AG20443 (cell line): Measurements from ENCODE around the gene USP5.

ENCODE experiments used
- DNase-seq: peaks from one replicate; pipeline ENCODE4 v3.0.0; 2012; ENCODE audit warnings: low spot score, mixed read lengths

The USP5 gene

DNA sequence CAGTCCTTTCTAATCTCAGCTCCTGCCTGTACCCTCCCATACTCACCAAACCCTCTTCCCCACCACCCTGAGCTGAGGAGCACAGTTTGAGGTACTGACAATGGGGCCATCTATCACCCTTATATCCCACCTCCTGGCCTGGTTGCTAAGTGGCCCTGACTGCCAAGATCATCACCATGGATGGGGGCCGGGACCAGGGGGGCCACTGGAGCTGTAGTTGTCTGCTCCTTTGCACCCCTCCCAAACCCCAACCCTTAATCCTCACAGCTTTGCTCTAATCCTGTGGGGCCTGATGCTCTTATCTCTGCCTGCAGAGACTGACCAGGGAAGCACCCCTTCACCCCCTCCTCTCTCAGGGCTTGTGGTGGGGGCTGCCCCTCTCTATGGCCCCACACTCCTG, 11.6 kb upstream of the USP5 start:
- DNase-seq = no peak

DNA sequence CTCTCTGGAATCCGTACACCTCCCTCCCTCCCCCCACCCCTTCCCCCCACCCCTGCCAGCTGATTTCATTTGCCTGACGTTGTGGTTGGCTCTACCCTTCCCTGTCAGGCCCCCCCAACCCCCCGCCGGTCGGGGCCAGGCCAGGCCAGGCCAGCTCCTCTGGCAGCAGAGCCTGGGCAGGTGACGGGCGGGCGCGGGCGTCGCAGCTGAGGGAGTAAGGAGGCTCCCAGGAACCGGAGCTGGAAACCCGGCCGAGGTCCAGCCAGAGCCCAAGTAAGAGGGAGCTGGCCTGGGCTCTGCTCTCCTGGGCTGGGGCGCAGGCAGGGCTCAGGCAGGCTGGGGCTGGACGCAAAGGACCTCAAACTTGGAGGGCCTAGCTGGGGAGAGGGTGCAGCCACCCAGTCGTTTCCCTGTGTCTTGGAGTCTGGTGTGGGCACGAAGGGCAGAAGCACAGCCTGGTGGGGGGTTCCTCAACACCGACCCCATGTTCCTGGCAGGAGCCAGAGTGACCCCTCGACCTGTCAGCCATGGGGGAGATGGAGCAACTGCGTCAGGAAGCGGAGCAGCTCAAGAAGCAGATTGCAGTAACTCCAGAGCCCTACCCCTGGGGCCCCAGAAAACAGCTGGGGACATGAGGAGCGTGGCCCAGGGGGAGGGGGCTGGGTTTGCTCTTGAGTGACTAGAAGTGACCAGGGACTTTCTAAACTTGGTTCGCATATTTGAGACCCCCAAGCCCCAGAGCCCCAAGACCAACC, 11.0 kb upstream of the USP5 start, which contains the start of gene GNB3:
Gene GNB3 (plus strand): TSS at position 165 of the 755 bp plus-strand sequence. CDS start 363 bp downstream, at position 528.
- DNase-seq = no peak

DNA sequence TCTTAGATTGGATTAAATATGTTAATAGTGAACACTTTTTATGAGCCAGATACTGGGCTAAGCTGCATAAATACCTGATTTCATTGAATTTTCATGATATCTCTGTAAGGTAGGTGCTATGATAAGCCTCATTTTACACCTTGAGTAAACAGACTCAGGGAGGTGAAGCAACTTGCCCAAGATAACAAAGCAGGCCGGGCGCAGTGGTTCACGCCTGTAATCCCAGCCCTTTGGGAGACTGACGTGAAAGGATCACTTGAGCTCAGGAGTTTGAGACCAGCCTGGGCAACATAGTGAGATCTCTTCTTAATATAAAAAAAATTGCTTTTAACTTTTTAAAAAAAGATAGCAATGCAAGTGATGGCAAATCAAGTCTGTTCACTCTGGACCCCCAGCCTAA, 9.9 kb upstream of the USP5 start:
- DNase-seq = no peak

DNA sequence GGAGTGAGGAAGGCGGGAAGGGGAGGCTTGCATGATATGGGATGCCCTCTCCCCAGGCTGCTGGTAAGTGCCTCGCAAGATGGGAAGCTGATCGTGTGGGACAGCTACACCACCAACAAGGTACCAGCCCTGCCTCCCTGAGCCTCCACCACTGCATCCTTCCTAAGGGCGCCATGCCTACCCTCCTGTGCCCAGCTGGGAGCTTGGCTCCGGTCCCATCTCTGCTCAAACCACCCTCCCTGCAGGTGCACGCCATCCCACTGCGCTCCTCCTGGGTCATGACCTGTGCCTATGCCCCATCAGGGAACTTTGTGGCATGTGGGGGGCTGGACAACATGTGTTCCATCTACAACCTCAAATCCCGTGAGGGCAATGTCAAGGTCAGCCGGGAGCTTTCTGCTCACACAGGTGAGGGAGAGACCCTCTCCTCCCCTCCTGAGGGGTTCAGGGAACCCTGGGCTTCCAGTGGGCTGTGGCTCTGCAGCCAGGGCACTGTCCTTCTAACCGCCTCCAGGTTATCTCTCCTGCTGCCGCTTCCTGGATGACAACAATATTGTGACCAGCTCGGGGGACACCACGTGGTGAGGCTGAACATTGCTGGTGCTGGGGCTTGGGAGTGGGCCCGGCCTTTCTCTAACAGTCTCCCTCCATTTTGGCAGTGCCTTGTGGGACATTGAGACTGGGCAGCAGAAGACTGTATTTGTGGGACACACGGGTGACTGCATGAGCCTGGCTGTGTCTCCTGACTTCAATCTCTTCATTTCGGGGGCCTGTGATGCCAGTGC, 8.6 kb upstream of the USP5 start:
- DNase-seq = no peak

DNA sequence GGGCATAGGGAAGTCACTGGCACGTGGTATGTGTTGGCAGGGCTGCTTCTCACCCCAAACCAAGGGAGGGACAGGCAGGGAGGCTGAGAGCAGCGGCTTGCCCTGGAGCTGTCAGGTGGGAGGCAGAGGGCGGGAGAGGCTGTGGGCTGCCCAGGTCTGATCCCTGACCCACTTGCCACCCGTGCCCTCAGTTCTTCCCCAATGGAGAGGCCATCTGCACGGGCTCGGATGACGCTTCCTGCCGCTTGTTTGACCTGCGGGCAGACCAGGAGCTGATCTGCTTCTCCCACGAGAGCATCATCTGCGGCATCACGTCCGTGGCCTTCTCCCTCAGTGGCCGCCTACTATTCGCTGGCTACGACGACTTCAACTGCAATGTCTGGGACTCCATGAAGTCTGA, 6.6 kb upstream of the USP5 start:
- DNase-seq = no peak

DNA sequence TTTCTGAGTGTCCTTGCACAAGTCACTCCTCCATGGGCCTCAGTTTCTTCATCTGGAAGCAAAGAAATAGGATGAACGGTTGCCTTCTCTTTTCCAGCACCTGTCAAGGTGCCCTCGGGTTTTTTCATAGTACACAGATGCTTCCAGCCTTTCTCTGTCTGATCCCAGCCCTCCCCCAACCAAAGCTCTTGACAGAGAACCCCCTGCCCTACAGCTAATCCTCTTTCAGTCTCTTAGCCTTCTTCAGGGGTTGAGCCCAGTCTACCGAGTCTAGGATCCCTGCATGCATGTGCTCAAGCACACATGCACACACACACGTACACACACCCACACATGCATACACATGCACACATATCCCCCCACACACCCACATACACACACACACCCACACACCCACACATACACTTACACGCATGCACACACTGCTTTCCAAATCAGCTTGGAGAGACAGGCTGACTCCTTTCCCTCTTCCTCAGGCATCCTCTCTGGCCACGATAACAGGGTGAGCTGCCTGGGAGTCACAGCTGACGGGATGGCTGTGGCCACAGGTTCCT, 5.6 kb upstream of the USP5 start:
- no peak for DNase-seq

DNA sequence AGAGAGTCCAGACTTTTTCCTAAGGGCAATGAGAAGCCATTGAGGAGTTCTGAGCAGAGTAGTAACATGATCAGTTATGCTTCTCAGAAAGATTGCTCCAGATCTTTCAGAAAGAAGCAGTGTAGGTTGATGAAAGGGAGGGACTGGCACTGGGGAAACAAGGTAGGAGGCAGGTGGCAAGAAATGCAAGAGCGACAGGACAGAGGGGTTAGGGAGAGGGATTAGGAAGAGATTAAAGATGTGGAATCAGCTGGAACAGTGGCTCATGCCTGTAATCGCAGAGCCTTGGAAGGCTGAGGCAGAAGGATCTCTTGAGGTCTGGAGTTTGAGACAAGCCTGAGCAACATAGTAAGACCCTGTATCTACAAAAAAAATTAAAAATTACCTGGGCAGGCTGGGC, 4.3 kb upstream of the USP5 start:
- no peak for DNase-seq

DNA sequence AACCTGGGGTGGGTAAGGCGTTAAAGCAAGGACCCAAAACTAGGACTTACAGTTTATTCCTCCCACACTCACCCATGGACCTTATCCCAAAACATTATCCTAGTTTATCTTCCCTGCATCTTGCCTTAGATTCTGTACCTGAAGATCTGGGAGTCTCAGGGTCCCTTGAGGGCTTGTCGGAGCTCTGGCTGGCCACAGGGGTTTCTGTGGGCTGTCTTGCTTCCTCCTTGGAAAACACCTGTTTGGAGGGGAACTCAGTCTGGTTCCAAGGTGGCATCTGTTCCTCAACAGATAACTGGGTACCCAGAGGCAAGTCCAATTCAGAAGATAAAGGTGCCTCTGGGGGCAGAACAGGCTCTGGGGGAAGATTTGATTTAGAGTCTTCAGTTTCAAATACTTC, 2.5 kb upstream of the USP5 start:
- DNase-seq = no peak

DNA sequence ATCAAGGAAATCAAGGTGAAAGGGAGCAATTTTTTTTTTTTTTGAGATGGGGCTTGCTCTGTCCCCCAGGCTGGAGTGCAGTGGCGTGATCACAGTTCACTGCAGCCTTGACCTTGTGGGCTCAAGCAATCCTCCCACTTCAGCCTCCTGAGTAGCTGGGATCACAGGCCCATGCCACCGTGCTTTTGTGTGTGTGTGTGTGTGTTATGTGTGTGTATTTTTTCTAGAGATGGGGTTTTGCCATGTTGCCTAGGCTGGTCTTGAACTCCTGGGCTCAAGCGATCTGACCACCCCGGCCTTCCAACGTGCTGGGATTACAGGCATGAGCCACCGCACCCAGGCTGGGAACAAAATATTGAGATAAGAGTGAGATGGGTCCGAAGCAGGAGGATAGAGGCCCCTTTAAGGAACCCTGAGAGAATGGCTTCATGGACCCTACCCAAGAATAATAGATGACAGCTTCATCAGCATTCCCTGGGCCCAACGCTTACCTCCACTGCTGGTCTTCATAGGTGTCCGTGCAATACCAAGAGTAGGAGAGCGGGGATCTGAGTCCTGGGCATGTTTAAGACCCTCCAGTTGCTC, 1.9 kb upstream of the USP5 start:
- no peak for DNase-seq

DNA sequence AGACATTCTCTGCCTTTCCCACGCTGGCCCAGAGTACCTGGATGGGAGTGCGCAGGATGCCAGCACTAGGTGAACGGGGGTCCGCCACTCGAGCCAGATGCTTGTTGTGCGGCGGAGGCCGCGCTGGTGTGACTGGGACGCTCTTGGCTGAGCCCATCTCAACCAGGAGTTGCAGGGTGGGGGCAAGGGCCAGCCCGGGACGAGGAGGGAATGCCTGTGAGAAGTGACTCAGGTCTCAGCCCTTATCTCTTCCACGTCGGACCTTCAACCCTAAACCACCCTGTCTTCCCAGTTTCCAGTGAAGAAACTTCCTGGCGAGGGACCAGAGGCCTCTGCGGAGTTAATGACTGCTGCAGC, 1.2 kb upstream of the USP5 start:
- DNase-seq = peak; percentile 27

DNA sequence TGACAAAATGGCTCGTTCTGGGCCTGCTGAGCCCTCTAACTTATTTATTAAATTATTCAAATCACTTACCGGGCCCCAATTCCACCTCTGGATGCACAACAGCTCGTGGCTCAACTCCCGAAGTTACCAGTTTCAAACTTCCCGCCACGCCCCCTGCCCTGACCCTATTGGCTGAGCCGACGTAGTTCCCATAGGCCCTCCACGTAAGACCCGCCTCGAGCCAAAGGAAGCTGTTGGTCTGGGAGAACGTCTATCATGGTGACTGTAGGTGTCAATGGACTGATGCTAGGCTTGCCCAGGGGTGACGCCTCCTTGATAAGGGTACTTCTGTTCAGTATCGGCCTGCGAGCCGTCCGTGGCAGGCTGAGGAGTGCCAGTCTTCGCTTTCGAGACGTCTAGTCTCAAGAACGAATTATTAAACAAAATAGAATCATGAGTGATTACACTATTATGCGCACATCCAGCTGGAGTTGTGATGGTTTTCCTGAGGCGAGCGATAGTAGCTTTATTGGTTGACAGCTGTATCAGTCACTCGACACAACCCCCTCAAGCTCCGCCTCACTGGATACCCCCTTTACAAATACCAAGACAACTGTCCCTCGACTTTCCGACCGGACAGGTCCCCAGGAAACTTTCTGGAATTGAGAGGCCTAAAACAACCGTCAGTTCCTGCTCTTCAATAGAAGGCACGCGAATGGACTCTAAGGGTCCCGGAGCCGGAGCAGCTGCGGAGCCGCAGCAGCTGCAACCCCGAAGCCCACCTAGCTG, 613 bp upstream of the USP5 start, which contains the start of gene CDCA3:
Gene CDCA3 (minus strand): TSS at position 134 of the 768 bp plus-strand sequence. CDS start 334 bp downstream, outside the sequence.
- DNase-seq = peak; percentile 99

DNA sequence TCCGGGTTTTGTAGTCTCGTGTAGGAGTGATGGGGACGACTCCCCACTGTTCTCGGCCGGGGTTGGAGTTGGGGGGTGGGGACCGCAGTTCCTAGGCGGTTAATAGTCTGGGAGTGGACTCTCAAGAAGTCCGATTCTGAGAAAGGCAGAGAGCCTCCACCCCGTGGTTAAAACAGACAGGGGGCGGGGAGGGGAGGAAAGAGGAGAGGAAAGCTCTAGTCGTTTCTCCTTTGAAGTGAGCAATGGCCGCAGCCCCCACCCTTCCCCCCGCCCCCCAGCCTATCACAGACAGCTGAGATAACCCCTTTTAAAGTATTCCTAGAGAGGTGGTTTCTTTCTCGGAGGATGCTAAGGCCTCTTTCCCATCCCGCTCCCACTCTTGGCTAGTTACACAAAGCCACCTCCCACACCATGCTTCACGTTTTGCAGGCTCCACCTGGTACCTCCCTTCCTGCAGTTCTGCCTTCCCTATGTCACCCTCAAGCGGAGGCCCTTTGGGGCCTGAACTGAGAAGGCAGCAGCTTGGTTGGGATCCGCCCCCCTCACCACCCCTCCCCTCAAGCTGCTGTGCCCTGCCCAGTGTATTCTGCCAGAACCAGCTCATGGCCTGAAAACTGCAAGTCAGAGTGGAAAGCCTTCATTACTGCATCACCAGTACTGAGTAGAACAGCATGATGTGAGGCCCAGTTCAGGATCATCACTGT, 853 bp downstream of the USP5 start:
- peak; percentile 78 for DNase-seq

DNA sequence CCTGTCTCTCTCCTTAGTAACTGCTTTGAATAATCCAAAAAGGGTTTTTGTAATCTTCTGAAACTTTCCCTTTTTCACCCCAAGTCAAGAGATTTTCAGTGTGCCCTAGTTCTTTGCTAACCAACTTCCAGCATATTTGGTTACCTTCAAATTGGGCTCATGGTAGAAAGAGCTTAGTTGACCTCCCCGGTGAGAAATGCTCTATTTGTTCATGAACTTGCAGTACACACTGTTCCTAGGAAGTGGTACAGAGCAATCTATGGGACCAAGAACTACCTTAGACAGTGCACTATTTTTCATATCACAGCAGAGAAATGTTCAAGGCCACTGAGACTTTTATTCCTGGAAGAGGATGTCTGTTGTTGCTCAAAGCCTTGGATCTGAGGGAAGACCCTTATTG, 1.7 kb downstream of the USP5 start:
- no peak for DNase-seq

DNA sequence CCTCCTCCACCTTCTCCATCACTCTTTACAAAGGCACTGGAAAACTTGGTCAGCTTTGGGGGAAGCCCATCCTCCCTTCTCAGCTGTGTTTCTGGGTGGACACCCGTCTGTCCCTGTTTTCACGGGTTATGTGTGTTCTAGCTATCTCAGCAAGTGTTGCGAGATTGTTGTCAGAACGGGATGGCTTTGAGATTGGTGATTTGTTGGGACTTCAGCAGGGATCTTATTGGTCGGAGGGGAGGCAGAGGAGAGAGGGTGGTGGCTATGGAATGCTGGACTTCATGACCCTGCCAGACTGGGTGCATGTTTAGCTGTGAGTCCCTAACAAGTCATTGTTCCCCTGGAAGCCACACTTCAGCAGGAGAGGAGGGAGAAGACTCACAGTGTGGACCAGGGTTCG, 2.1 kb downstream of the USP5 start:
- no peak for DNase-seq

DNA sequence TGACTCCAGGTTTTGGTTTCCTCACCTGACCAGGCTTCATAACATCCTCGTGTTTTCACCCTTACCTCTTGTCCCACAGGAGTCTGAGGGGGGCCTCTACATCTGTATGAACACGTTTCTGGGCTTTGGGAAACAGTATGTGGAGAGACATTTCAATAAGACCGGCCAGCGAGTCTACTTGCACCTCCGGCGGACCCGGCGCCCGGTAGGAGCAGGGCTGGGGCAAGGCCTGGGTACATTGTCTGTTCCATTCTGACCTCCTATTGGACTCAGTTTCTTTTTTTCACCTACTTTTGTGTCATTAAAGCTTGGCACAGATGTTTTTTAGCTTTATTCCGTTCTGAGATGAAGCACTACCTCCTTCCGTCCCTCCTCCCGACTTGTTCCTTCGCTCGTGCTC, 3.4 kb downstream of the USP5 start:
- no peak for DNase-seq

DNA sequence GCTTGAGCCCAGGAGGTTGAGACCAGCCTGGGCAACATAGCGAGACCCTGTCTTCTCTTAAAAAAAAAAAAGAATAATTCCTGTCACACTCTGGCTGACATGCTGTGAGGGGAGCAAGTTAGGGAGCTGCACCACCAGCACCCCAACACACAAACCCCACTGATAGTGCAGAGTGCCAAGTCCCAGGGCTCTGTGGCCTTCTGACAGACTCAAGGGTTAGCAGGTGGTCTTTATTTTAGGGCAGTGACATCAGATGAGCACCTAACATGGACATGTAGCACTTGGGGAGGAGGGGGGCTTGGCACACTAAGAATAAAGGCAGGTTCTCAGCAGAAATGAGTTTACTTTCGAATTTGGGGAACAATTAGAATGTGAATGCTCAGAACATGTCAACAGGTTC, 6.8 kb downstream of the USP5 start:
- DNase-seq = no peak

DNA sequence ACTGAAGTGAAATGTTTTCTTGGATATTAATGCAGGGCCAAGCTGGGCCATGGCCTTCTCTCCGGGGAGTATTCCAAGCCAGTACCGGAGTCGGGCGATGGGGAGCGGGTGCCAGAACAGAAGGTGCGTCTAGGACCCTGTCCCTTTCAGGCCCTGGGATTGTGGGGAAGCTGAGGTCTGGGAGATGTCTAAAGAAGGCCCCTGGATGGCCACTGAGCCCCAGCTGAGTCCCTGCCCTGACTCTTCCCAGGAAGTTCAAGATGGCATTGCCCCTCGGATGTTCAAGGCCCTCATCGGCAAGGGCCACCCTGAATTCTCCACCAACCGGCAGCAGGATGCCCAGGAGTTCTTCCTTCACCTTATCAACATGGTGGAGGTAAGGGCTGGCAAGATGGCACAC, 8.2 kb downstream of the USP5 start:
- no peak for DNase-seq

DNA sequence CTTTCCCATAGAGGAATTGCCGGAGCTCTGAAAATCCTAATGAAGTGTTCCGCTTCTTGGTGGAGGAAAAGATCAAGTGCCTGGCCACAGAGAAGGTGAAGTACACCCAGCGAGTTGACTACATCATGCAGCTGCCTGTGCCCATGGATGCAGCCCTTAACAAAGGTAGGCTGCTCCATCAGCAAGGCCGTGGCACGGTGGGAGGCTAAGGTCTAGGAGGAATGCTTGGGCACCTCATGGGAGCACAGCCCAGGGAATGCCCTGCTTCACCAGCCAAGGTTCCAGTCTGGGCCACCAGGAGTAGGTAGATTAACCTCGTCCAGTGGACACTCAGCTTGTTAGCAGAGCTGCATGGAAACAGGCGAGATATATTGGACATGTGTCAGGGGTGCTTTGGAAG, 9.0 kb downstream of the USP5 start:
- no peak for DNase-seq

DNA sequence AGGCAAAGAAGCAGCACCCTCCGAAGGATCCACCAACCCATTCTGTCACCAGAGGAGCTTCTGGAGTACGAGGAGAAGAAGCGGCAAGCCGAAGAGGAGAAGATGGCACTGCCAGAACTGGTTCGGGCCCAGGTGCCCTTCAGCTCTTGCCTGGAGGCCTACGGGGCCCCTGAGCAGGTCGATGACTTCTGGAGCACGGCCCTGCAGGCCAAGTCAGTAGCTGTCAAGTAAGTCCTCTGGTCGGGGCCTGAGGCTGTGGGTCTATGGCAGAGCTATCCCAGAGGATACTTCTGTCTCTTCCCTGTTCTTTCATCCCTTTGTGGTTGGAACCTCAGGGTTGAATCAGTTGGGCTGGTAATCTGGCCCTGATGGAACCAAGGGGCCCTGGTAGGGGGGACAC, 9.4 kb downstream of the USP5 start:
- DNase-seq = no peak

DNA sequence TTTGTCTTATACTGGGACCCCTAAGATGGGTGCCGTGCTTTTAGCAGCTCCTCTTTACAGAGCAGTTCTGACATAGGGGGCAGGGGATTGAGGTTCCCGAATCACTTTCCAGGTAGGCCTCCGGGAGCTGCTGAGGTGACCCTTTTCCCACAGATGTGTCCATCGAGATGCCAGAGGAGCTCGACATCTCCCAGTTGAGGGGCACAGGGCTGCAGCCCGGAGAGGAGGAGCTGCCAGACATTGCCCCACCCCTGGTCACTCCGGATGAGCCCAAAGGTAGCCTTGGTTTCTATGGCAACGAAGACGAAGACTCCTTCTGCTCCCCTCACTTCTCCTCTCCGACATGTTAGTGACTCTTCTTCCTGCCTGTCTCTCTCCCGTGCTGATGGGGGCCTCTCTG, 11.1 kb downstream of the USP5 start:
- DNase-seq = no peak

DNA sequence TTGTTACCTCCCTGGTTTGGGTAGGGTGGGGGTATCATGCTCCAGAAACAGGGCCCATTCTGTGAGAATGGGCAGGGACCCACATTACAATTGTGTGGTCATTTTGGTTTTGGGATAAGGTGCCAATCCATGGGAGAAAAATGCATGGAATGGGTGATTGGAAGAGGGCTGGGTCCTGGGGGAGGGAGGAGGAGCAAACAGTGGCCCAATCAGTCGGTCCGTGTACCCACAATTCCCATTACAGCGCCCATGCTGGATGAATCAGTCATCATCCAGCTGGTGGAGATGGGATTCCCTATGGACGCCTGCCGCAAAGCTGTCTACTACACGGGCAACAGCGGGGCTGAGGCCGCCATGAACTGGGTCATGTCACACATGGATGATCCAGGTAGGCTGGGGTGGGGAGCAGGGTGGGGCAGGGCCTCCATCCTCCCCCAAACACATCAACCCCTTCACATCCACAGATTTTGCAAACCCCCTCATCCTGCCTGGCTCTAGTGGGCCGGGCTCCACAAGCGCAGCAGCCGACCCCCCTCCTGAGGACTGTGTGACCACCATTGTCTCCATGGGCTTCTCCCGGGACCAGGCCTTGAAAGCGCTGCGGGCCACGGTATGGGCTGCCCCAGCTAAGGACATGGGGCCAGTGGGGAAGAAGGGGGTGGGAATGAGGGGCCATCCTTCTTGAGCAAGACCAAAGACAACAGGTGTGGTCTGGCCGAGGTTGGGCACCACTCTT, 11.8 kb downstream of the USP5 start:
- DNase-seq = no peak
